HUES6 (cell line): ENCODE results near the gene TDRD10.

Source experiments
- H3K27ac ChIP-seq: 2 replicates; pipeline ENCODE4 v1.7.0; 2013; ENCODE audit warnings: low read depth, mild to moderate bottlenecking, low read length, inconsistent platforms
- H3K27me3 ChIP-seq: 2 replicates; pipeline ENCODE4 v1.6.1; 2013; ENCODE audit warnings: low read length; ENCODE audit not compliant: control insufficient read depth, insufficient read depth
- H3K36me3 ChIP-seq: 2 replicates; pipeline ENCODE4 v1.6.1; 2013; ENCODE audit warnings: low read length; ENCODE audit not compliant: control insufficient read depth, insufficient read depth
- H3K4me1 ChIP-seq: 2 replicates; pipeline ENCODE4 v1.6.1; 2013; ENCODE audit warnings: low read length; ENCODE audit not compliant: control insufficient read depth, insufficient read depth
- H3K4me3 ChIP-seq: 2 replicates; pipeline ENCODE4 v1.5.1; 2013; ENCODE audit warnings: low read depth, low read length
- H3K9ac ChIP-seq: one replicate; pipeline ENCODE4 v1.6.1; 2013; ENCODE audit warnings: mild to moderate bottlenecking, low read length
- H3K9me3 ChIP-seq: 2 replicates; pipeline ENCODE4 v1.6.1; 2013; ENCODE audit warnings: low read depth, low read length; ENCODE audit not compliant: control insufficient read depth, insufficient read depth

Gene TDRD10

GRCh38 chr1:154595621-154596020 lies 93.6 kb downstream of the TDRD10 start:
- Histone ChIP-seq H3K36me3 (peaks cover 93% of the 10 kb centered on the region), H3K4me1 (no peaks in the 10 kb centered on the region), H3K4me3 (no peak overlapping the region), H3K27ac (no peak overlapping the region), H3K9me3 (no peaks in the 10 kb centered on the region), H3K27me3 (no peaks in the 10 kb centered on the region), H3K9ac (no peak overlapping the region)
